GM18519 (cell line): ENCODE results near the gene TMEM94.
"Not testable (repeated sequence)": the region's sequence is repeated elsewhere in the genome, so short reads cannot be mapped to it uniquely, and the experiment has no call there.

Experiments used
- ATAC-seq: cut with Tn5 transposase; IDR thresholded peaks from one replicate; pipeline ENCODE4 v1.9.1; 2021; ENCODE audit warnings: mild to moderate bottlenecking, moderate library complexity; ENCODE audit not compliant: unreplicated experiment, low FRiP score

The TMEM94 gene

DNA sequence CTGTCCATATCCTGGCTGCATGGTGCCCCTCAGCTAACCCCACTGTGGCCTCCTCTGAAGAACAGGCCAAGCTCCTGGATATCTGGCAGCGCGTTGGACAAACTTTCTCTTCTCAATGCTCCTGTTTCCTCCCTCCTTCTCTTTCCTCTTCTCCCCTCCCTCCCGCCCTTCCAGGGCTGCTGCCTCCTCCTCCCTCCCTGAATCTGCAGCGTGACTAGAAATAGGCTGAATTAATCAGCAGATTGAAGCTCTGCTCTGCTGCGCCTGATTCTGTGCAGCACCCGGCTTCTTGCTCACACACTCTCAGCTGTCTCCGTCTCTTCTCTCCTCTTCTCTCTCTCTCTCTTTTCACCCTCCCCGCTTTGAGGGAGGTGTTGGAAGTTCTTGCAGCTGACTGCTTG lies 19.8 kb downstream of the TMEM94 start:
- no peak for ATAC-seq

- no peak for ATAC-seq
Measured at GRCh38 chr17:75476752-75477489, 20.5 kb downstream of the TMEM94 start.

- ATAC-seq: not testable (repeated sequence)
Measured at GRCh38 chr17:75477490-75477862, 21.0 kb downstream of the TMEM94 start.

GRCh38 chr17:75478508-75478907 lies 22.1 kb downstream of the TMEM94 start:
- ATAC-seq: no peak

GRCh38 chr17:75480281-75480680 lies 23.8 kb downstream of the TMEM94 start:
- ATAC-seq: no peak

DNA sequence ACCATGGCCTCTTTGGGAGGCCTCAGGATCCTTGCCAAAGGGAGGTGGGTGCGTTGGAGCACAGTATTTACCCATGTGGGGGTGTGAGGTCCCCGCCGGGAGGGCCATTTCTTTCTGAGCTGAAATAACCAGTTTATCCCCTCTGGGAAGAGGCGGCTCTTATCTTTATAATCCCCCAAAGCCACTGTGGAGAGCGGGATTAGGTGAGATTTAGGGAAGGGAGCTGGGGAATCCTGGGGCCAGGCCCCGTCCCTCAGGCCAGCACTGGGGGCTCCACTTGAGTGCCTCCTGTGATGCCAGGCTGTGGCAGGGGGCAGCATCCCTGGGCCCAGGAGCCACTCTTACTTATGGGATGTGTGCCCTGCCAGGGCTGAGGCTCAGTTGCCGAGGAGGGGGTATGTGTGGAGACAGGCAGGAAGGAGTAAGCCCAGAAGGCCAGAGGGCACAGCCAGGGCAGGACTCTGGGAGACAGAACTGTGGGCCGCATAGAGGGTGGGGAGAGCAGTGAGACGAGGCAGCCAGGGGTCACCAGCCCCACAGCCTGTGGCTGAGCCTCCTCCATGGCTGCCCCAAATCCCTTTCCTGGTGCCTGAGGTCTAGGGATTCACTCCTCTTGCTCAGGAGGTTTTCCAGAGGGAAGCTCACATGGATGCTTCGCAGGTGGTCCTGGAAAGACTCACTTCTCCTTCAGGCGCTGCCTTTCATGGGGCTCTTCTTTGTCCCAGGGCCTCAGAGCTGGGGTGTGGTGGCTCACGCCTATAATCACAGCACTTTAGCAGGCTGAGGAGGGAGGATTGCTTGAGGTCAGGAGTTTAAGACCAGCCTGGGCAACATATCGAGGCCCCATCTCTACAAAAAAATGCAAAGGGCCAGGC lies 25.0 kb downstream of the TMEM94 start:
- ATAC-seq: no peak

GRCh38 chr17:75482098-75482942 lies 25.9 kb downstream of the TMEM94 start:
- no peak for ATAC-seq

DNA sequence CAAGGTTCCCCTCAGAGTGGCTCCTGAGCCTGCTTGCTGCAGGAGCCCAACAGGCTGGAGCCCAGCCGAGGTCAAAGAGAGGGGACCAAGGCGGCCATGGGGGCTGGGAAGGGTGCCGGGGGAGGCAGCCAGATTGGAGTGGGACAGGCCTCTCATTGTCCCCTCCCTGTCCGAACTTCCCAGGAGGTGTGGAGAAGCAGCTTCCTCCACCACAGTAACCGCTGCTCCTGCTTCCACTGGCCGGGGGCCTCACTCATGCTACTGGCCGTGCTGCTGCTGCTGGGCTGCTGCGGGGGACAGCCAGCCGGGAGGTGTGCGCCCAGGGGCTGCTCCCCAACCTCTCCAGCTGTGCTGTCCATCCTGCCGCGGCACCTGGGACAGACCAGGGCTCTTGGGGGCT lies 29.3 kb downstream of the TMEM94 start:
- no peak for ATAC-seq

DNA sequence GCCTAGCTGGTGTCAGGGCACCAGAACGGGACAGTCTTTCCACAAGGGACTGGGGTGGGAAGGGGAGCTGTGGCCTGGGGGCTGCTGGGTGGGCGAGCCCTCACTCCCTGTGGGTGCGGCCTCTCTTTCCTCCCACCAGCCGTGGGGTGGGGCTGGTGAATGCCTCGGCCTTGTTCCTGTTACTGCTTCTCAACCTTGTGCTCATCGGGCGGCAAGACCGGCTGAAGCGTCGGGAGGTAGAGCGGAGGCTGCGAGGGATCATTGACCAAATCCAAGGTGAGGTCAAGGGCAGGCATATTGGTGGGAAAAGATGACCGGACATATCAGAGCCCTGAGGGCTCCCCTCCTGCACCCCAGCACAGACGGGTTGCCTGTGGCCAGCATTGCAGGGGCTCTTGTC lies 29.7 kb downstream of the TMEM94 start:
- ATAC-seq: no peak

- no peak for ATAC-seq
Measured at GRCh38 chr17:75486951-75487350, 30.5 kb downstream of the TMEM94 start.

DNA sequence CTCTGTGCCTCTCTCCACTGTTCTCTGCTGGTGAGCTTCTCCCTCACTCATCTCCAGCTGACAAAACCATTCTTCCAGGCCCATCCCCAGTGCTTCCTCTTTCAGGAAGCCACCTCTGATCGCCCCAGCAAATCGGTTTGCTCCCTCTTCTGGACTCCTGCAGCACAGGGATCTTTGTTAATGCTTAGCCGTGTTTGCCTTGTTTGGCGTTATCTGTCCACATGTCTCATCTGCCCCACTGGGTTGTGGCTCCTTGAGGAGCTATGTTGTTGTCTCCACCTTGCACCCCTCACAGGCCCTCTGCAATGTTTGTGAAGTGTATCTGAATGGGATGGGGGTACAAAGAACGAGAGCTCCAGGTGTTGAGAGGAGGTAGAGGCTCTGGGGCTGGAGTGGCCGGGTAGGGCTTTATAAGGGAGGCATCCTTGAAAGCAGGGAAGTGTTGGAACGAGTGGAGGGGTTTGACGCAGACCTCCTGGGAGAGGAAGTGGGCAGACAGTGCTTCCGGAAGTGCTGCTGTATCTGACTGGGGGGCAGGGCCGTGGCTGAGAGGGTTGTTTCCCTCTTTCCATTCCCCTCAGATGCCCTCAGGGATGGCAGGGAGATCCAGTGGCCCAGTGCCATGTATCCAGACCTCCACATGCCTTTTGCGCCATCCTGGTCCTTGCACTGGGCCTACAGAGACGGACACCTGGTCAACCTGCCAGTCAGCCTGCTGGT lies 31.1 kb downstream of the TMEM94 start:
- ATAC-seq: no peak

GRCh38 chr17:75488693-75489510 lies 32.5 kb downstream of the TMEM94 start:
- ATAC-seq: no peak

DNA sequence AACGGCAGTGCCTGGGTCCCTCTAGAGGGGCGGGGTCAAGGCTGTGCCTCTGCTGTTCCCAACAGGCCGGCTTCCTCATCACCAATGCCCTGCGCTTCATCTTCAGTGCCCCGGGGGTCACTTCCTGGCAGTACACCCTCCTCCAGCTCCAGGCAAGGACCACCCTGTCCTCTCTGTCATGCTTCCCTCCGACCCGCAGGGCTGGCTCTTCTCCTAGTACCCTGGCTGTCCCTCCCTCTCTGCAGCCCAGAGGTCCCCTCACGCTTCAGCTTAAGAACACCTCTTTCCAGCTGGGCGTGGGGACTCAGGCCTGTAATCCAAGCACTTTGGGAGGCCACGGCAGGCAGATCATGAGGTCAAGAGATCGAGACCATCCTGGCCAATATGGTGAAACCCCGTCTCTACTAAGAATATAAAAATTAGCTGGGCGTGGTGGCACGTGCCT lies 33.1 kb downstream of the TMEM94 start:
- no peak for ATAC-seq

- ATAC-seq: no peak
Measured at GRCh38 chr17:75490173-75490743, 33.8 kb downstream of the TMEM94 start.

- no peak for ATAC-seq
Measured at GRCh38 chr17:75490953-75491649, 34.7 kb downstream of the TMEM94 start.

DNA sequence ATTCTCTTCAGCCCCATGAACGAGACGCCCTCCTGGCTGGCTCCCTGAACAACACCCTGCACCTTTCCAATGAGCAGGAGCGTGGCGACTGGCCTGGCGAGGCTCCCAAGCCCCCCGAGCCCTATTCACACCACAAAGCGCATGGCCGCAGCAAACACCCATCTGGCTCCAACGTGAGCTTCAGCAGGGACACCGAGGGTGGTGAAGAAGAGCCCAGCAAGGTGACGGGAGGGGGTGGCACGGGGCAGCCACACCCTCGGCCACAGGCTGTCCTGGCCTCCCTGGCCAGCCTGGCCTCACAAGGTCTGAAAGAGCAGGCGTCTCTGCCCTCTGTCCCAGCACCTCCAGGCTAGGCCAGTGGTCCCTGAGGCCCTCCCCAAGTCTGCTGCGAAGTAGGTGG lies 35.2 kb downstream of the TMEM94 start:
- no peak for ATAC-seq

DNA sequence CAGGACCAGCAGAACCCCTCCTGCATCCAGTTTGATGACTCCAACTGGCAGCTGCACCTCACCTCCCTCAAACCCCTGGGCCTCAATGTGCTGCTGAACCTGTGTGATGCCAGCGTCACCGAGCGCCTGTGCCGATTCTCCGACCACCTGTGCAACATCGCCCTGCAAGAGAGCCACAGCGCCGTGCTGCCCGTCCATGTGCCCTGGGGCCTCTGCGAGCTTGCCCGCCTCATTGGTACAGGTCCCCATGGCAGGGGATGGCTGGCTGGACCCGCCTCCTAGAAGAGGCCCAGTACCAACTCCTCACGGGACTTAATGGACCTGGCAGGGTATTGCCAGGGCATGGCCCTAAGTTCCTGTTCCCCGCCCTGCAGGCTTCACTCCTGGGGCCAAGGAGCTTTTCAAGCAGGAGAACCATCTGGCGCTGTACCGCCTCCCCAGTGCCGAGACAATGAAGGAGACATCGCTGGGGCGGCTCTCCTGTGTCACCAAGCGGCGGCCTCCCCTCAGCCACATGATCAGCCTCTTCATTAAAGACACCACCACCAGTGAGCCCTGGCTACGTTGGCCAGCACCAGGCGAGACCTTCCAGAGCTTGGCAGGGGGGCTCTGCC lies 36.2 kb downstream of the TMEM94 start:
- ATAC-seq: no peak

- ATAC-seq: no peak
Measured at GRCh38 chr17:75493476-75494129, 37.2 kb downstream of the TMEM94 start.
